Thoracic aorta (tissue), 2 donors: ENCODE measurements around the gene MYD88. TPM values are rescaled to one million over a fixed set of nuclear protein-coding genes. Genes with fewer than 3 reads are reported as not detected.

Source experiments
- ATAC-seq: fragments of 150-250 bp; one replicate; pipeline ENCODE4 v1.8.0; 2017; ENCODE audit warnings: low read depth; ENCODE audit not compliant: insufficient number of reproducible peaks, low FRiP score
- DNase-seq: peaks from one replicate; pipeline ENCODE4 v3.0.0-alpha.2; 2020; ENCODE audit warnings: low spot score
- H3K27ac ChIP-seq, 2 donors: fragments of 200-600 bp; sonication (generic); 1 replicate in 1 of 2; 2 replicates in 1 of 2; pipeline ENCODE4 v1.5.1; 2016; ENCODE audit warnings: mild to moderate bottlenecking in 2 of 2, moderate library complexity in 2 of 2
- H3K27me3 ChIP-seq: fragments of 200-600 bp; sonication (generic); replicated peaks from 2 replicates; pipeline ENCODE4 v1.6.0; 2016; ENCODE audit warnings: mild to moderate bottlenecking; ENCODE audit not compliant: insufficient read depth
- H3K36me3 ChIP-seq: fragments of 200-600 bp; sonication (generic); one replicate; pipeline ENCODE4 v1.5.1; 2016
- H3K4me1 ChIP-seq, 2 donors: fragments of 200-600 bp; sonication (generic); 1 replicate in 1 of 2; 2 replicates in 1 of 2; pipeline versions ENCODE4 v1.5.1 to v1.6.0; 2016; ENCODE audit warnings: low read depth in 2 of 2, mild to moderate bottlenecking in 1 of 2; ENCODE audit not compliant: control insufficient read depth in 1 of 2
- H3K4me3 ChIP-seq: fragments of 200-600 bp; sonication (generic); 2 replicates; pipeline ENCODE4 v1.5.1; 2016; ENCODE audit warnings: mild to moderate bottlenecking
- H3K9me3 ChIP-seq: fragments of 200-600 bp; sonication (generic); 2 replicates; pipeline ENCODE4 v1.5.1; 2016
- CTCF ChIP-seq: fragments of 200-600 bp; sonication (generic); IDR thresholded peaks from one replicate; pipeline ENCODE4 v1.5.1; 2019; ENCODE audit warnings: antibody characterized with exemption
- total RNA-seq, 2 donors: library from RNA; depleted of rRNA; stranded (reverse); fragments of >200 nt; gene quantifications; one replicate each; pipeline versions ENCODE4 v1.1.0 to v1.2.3, GENCODE V29; 2016

MYD88 gene
- total RNA-seq, 2 donors from 2014 or later: 27.8 to 49.7 TPM

- ATAC-seq (no peak), DNase-seq (no peak)
- no peak for TF ChIP-seq CTCF
- no peak overlapping the region for H3K4me3 ChIP-seq
- no peak overlapping the region for H3K27ac ChIP-seq
- H3K36me3 ChIP-seq: peaks cover 62% of the 10 kb centered on the region
- H3K4me1 ChIP-seq: no peaks in the 10 kb centered on the region
- no peaks in the 10 kb centered on the region for H3K9me3 ChIP-seq
- no peaks in the 10 kb centered on the region for H3K27me3 ChIP-seq
Observed at GRCh38 chr3:38125305-38126120, 12.9 kb upstream of the MYD88 start.

- H3K36me3 ChIP-seq: peaks cover 70% of the 10 kb centered on the region
- H3K27me3 ChIP-seq: no peaks in the 10 kb centered on the region
- ATAC-seq: no peak
- H3K4me3 ChIP-seq: no peak overlapping the region
- no peak overlapping the region for H3K27ac ChIP-seq
- no peak for DNase-seq
- H3K9me3 ChIP-seq: no peaks in the 10 kb centered on the region
- TF ChIP-seq CTCF: no peak
- no peaks in the 10 kb centered on the region for H3K4me1 ChIP-seq
Observed at GRCh38 chr3:38126121-38126892, 12.2 kb upstream of the MYD88 start.

- H3K4me3 ChIP-seq: no peak overlapping the region
- H3K27ac ChIP-seq: no peak overlapping the region
- no peak for TF ChIP-seq CTCF
- DNase-seq: no peak
- ATAC-seq: no peak
- no peaks in the 10 kb centered on the region for H3K9me3 ChIP-seq
- H3K36me3 ChIP-seq: peaks cover 68% of the 10 kb centered on the region
- H3K4me1 ChIP-seq: peaks cover 0 to 7% of the 10 kb centered on the region in 2 donors
- no peaks in the 10 kb centered on the region for H3K27me3 ChIP-seq
Observed at GRCh38 chr3:38127611-38128302, 10.7 kb upstream of the MYD88 start.

GRCh38 chr3:38128303-38128655, 10.2 kb upstream of the MYD88 start:
- Histone ChIP-seq H3K9me3 (no peaks in the 10 kb centered on the region), H3K36me3 (peaks cover 69% of the 10 kb centered on the region), H3K27me3 (no peaks in the 10 kb centered on the region), H3K4me1 (peaks cover 0 to 9% of the 10 kb centered on the region in 2 donors), H3K27ac (no peak overlapping the region), H3K4me3 (no peak overlapping the region)
- DNase-seq (no peak), ATAC-seq (no peak)
- TF ChIP-seq CTCF: no peak

- Histone ChIP-seq H3K4me1 (peaks cover 0 to 17% of the 10 kb centered on the region in 2 donors), H3K27ac (no peak overlapping the region), H3K36me3 (peaks cover 75% of the 10 kb centered on the region), H3K4me3 (no peak overlapping the region), H3K27me3 (no peaks in the 10 kb centered on the region), H3K9me3 (no peaks in the 10 kb centered on the region)
- no peak for TF ChIP-seq CTCF
- ATAC-seq (no peak), DNase-seq (no peak)
Observed at GRCh38 chr3:38129058-38129457, 9.4 kb upstream of the MYD88 start.
